CD4-positive, alpha-beta T cell treated with Interleukin-6 at 100 ng/mL for 8 hours (primary cell): ENCODE measurements around the gene DRAM1.
A peak's percentile ranks its signal among the peaks of the same experiment; 100 is the strongest.
"Not testable (repeated sequence)": the region's sequence is repeated elsewhere in the genome, so short reads cannot be mapped to it uniquely, and the experiment has no call there.

Experiments
- DNase-seq: peaks from one replicate; pipeline ENCODE4 v3.0.0-alpha.2; 2020; ENCODE audit warnings: mixed read lengths, low spot score

DRAM1 gene, protein sequence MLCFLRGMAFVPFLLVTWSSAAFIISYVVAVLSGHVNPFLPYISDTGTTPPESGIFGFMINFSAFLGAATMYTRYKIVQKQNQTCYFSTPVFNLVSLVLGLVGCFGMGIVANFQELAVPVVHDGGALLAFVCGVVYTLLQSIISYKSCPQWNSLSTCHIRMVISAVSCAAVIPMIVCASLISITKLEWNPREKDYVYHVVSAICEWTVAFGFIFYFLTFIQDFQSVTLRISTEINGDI

DNA sequence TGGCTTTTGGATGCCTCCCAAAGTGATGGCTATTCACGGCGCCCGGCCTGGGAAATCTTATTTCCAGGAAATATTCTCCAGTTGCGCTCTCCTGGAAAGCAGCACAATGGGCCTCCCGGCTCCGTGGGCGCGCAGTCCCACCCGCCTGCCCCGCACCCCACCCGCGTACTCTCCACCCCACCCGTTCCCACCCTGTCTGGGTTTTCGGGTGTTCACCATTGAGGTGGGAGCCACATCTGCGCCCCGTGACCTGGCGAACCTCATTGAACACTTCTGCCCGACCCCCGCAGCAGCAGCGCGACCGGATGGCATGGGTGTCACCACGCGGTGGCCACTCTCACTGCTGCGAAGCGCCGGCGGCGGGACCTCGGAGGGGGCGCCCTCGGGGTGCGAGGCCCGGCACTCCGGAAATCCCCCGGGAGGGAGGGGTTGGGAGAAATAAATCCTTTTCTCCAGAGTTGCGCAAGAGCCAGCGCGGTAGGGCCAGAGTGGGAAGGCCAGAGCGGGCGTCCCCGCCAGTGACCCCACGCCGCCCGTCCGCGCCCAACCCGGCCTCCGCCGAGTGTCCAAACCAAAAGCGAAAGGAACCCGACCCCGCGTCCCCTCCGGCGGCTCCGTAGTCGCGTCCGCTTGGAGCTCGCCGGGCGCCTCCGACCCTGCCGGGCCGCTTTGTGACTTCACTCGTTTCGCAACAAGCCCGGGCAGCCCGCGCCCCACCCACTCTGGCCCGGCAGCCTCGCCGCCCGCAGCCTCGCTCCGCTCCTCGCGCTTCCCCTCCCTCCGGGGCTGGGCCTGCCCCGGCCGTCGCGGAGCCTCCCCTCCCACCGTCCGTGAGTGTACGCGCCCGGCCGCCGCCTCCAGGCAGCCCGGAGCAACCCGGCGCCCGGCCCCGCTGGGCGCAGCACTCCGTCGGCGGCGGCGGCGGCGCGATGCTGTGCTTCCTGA lies at the start of gene DRAM1:
DRAM1 (plus strand) TSS at position 720 of the 945 bp plus-strand sequence; CDS start at position 930, 210 bp downstream.
- DNase-seq, result peak; percentile 70

DNA sequence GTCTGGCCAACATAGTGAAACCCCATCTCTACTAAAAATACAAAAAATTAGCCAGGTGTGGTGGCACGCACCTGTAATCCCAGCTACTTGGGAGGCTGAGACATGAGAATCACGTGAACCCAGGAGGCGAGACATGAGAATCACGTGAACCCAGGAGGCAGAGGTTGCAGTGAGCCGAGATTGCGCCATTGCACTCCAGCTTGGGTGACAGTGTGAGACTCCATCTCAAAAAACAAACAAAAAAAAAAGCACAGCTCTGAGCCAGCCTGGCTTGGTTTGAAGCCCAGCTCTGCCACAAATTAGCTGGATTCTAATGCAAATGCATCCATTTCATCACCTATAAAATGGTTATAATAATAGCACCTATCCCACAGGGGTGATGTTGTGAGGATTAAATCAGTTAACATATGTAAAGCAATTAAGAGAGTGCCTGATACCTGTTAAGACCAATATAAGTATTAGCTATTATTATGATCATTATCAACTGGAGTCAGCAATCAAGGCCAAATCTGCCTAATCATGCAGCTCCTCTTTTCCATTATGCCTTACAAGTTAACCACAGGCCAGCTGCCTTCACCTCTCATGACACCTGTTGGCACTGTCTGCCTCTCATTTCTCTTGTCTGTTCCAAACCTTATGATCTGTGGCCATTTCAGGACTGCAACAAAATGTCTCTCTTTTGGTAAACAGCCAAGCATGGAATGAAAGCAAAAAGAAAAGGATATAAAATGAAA lies 48.8 kb upstream of the DRAM1 start:
- no peak for DNase-seq

DNA sequence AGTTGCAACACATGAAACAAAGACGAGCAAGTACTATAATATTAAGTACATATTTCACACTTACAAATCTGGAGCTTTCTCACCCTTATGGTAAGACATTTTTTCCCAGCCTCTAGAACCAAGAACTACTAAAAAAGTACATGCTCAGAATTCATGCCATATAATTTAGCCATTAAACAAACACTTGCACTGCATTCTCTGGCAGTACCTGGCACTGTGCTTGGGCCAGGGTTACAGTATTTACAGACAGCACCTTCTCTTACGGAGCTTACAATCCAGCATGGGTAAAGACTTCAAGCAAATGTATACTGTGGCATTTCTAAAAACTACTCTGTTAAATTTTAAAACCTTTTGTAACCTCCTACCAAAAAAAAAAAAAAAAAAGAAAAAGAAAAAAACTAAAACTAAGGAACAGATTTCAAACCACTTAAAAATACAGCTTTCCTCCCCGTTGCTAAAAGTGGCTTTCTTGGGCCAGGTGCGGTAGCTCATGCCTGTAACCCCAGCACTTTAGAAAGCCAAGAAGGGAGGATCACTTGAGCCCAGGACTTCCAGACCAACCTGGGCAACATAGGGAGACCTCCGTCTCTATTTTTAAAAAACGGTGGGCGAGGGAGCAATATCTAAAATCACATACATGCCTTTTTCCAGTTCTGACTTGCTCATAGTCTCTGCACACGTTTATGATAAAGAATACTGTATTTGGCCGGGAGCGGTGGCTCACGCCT lies 47.6 kb upstream of the DRAM1 start:
- DNase-seq, result peak; percentile 2

DNA sequence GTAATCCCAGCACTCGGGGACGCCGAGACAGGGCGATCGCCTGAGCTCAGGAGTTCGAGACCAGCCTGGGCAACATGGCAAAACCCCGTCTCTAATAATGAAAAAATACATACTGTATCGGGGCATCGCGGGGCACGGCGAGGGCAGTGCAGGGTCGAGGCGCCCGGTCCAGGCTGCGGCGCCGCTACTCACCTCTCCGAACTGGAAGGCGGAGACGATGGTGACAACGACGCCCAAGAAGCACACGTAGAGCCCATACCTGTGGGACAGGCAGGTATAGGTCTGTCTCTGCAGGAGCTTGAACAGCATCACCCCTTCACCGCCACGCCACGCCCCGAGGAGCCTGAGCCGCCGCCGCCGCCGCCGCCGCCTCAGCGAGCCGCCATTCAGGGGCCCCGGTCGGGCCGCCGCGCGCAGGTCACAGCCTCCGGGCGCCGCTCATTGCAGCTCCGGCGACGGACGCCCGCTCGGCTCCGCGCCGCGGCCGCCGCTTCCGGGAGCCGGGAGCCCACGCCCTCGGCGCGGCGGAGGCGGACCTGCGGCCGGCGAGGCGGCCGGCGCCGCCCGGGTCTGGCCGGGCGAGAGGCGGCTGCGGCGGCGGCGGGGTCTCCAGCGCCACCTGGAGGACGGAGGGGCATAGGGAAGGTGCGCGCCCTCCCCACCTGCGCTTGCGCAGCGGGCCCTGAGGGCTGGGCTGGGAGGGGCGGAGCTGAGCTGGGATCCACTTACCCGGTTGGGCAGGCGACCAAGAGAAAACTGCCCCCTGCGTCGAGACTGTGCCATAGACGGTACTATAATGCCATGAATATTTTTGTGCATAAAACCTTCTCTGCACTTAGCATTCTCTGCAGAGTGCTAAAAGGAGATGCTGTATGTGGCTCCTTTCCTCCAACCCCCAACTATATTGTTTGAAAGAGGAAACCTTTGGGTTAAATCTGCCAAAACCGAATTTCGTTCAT lies 46.7 kb upstream of the DRAM1 start, which contains the start of gene GNPTAB:
GNPTAB (minus strand) TSS at position 593 of the 959 bp plus-strand sequence; CDS start at position 309, 284 bp downstream.
- DNase-seq, result peak; percentile 95

DNA sequence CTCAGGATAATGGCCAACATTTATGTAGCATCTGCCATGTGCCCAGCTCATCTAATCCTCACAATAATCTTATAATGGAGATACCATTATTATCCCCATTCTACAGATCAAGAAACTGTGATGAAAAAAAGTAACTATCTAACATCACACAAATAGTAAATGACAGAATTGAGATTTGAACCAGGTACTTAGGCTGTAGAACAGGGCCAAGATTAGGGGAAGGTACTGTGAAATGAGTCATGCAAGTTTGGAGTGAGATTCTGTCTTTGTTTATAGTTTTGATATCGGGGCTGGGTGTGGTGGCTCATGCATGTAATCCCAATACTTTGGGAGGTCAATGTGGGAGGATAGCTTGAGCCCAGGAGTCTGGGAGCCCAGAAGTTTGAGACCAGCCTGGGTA lies 45.4 kb upstream of the DRAM1 start:
- DNase-seq, result no peak

DNA sequence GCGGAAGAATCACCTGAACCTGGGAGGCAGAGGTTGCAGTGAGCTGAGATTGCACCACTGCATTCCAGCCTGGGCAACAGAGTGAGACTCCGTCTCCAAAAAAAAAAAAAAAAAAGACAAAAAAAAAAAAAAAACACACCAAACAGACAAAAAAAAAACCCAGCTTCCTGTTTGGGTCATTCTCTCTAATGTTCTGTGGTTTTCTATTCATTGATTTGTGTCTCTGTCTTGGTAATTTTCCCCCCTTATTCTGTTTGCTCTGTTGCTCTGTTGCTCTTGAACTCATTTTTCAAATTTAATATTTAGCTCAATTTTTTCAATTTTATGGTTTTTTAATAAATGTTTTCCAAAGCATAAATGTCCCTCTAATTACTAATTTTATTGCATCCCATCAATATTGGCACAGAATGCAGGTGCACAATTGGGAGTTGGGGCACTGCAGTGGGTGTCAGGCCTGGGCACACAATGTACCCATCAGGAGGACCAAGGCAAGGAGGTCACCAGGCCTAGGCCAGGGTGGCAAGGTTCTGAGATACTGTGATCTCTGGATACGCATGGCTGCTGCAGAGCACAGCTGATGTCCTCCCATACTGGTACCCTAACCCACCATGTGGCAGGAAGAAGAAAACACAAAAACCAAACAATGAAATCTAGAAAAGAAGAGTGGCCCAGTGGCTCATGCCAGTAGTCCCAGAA lies 38.6 kb upstream of the DRAM1 start:
- no peak for DNase-seq

DNA sequence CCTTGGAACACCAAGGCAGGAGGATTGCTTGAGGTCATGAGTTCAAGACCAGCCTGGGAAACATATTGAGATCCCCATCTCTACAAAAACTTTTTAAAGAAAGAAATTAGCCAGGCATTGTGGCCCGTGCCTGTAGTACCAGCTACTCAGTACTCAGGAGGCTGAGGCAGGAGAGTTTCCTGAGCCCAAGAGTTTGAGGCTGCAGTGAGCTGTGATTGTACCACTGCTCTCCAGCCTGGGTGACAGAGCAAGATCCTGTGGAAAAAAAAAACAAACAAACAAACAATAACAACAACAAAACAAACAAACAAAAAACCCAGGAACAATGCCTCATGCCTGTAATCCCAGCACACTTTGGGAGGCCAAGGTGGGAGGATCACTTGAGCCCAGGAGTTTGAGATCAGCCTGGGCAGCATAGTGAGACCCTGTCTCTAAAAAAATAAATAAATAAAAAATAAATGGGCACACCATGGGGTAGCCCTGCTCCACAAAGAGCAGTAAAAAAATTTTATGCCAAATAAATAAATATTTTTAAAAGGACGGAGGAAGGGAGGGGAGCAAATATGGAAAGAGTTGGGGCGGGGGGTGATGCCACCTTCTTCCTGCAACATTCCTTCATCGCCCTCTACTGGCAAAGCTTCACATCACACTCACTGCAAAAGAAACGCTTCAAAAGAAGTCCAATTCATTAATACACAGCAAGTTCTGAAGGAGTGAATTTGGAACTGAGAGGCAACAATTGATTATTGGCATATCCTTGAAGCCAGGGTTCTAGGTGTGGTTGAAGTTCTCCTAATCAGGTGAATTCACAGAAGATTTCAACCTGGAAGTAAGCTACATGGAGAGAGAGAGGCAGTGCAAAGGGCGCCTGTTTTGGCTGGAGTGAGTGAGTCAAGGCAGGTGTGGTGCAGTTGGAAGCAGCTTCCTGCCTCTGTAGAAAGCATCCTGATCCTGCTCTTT lies 37.8 kb upstream of the DRAM1 start:
- peak; percentile 70 for DNase-seq

DNA sequence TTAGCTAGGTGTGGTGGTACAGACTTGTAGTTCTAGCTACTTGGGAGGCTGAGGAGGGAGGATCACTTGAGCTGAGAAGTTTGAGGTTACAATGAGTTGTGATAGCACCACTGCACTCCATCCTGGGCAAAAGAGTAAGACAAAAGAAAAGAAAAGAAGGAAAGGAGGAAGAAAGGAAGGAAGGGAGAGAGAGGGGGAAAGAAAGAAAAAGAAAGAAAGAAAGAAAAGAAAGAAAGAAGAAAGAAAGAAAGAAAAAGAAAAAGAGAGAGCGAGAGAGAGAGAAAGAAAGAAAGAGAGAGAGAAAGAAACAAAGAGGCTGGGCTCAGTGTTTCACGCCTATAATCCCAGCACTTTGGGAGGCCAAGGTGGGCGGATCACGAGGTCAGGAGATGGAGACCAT lies 36.3 kb upstream of the DRAM1 start:
- DNase-seq, result no peak

DNA sequence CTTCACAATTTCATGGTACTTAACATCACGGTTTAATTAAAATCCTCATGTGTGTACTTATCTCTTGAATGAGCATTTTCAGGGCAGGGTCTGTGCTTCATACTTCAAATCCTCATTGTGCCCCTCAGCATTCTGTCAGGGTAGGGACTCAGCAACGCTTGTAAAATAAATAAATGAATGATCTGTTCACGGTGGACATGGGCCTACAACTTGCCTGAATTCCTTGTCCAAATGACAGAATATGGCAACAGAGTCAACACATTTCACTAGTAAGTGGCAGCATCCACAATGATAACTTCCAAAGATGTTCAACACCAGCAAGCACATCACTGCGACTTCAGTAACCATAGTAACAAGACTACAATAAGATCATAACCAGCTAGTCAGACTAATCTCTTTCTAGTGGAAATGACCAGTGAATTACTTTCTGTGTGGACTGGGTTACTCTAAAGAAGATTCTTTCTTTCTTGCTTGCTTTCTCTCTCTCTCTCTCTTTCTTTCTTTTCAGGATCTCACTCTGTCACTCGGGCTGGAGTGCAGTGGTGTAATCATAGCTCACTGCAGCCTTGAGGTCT lies 32.2 kb upstream of the DRAM1 start:
- no peak for DNase-seq

DNA sequence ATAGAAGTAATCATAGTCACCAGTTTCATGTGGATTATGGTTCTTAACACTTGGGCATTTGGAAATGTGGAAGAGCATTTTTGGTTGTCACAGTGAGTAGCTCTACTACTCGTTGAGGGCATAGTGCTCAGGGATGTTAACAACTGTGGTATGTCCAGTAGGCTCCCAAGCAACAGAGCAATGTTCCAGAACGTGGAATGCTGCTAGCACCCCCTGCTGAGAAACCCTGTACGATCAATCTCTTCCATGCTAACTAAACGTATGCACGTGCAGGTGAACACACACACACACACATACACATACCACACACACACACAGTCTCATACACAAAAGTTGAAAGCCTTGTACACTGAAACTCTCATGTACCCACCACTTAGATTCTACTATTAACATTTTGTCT lies 30.1 kb upstream of the DRAM1 start:
- DNase-seq, result no peak

DNA sequence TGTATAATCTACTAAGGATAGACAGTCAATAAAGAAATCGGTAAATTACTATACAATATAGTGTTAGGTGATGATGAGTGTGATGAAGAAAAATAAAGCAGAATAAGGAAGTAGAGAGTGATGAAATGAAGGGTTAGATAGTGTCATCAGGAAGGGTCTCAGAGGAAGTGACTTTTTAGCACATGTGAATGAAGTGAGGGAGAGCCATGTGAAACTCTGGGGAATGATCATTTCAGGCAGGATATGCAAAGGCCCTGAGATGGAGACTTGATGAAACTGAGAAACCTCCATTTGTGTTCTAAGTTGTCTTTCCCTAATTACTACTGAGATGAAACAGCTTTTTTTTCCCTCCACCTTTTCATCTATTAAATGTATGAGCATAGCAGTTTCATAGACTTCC lies 27.2 kb upstream of the DRAM1 start:
- DNase-seq, result no peak

DNA sequence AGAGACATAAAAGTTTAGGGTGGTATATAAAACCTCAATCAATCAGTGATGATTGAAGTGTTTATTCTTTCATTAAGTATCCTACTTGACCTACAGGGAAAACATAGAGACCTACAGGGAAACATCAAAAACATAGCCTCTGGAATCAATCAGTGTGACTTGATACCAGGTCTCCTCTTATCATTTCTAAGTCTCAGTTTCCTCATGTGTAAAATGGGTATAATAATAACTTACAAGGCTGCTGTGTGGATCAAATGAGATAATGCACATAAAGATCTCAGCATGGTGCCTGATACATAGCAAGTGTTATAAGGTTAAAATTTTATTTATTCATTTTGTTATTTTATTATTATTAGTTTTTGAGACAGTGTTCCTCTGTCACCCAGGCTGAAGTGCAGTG lies 24.4 kb upstream of the DRAM1 start:
- DNase-seq, result no peak

DNA sequence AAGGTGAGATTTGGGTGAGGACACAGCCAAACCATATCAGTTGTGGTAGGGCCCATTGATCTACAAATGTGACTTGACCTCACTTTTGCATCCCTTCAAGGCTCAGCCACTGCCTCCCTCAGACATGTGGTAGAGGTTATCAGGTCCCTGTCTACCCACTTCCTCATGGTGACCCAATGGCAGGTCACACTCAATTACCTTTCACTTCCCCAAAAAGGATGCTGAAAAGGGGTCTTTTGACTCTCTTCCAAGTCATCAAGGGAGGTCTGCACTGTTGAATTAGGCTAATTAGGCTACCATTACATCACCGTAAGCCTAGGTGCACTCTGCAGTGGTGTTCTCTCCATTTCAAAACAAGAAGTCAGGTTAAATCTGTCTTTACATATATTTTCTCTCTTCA lies 22.6 kb upstream of the DRAM1 start:
- no peak for DNase-seq

DNA sequence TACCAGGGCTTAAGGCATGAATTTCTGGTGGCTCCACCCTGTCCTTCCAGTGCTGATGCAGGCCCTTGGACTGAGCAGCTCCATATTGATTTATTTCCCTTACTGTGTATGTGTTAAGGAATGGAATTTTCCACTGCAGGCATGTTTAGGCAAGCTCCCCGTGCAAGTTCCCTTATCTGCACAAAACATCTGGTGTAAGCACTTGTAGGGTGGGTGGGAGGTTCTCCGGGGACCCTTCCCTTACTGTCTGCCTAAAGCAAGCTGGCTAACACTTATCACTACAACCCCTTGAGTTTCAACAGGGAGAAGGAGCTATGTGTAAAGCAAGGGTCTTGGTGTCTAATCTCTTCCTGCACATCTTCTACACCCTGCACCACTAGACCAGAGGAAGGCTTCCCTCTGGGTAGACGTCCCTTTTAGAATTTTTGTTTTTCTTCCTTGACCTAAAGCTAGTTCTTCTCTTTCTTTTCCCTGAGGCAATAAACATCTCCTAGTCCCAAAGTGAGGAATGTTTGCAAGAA lies 22.0 kb upstream of the DRAM1 start:
- DNase-seq, result no peak

DNA sequence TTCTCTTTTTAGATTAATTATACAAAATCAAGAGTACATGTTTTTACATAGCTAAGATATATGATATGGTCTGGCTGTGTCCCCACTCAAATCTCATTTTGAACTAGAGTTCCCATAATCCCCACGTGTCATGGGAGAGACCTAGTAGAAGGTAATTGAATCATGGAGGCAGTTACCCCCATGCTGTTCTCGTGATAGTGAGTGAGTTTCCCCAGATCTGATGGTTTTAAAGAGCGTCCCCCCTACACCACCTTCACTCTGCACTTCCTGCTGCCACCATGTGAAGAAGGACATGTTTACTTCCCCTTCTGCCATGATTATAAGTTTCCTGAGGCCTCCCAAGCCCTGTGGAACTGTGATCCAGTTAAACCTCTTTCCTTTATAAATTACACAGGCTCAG lies 21.4 kb upstream of the DRAM1 start:
- no peak for DNase-seq

DNA sequence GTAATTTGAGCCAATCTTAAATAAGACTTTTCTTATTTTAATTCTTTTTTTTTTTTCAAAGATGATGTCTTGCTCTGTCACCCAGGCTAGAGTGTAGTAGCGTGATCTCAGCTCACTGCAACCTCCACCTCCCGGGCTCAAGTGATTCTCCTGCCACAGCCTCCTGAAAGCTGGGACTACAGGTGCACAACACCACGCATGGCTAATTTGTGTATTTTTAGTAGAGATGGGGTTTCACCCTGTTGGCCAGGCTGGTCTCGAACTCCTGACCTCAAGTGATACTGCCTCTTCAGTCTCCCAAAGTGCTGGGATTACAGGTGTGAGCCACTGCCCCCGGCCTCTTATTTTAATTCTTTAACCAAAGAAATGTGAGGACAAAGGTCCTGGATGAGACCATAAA lies 20.8 kb upstream of the DRAM1 start:
- DNase-seq, result not testable (repeated sequence)

DNA sequence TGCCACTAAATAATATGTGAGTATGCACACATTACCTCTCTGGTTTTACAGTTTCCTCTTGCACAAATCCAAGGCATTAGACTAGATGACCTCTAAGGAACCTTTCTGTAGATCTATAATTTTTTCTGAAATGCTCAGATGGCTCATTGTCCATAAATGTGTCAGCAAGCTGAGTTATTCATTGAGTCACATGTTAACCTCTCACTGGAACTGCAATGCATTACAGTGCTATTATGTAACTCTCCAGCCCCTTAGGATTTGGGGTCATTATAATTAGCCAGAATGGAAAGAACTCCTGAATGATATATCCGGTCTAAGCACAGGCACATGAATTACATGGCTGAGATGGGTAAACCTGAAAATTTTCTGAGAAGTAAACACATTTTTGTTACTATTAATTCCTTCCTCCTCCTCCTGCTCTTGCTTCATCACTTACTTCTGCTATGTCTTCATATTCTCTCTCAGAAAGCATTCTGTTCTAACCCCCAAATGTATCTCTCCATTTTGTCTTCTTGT lies 20.3 kb upstream of the DRAM1 start:
- DNase-seq, result no peak

DNA sequence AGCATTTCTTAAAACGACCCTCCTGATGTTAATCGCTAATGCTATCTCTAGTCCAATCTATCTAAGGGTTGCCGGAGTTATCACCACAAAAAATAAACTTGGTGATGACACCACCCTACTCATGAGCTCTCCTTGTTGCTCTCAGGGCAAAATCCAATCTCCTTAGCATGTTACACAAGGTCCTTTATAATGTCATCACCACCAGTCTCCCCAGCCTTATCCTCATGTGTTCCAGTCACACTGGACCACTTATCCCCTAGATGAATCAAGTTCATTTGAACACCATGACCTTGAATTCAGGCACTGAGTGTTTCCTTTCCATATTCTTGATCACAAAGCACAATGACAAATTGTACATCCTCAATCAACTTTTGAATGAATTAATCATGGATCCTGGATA lies 19.0 kb upstream of the DRAM1 start:
- no peak for DNase-seq
